Thymus (tissue), 11 donors: Measurements from ENCODE around the gene RASAL1. TPM values are rescaled to one million over a fixed set of nuclear protein-coding genes. Genes with fewer than 3 reads are reported as not detected.

Experiments
- DNase-seq, 9 donors: peaks; one replicate each; pipeline ENCODE4 v3.0.0-alpha.2; 2013; ENCODE audit warnings: low spot score in 9 of 9, low read depth in 6 of 9, missing footprints in 1 of 9
- H3K27ac ChIP-seq, 2 donors: one replicate each; pipeline ENCODE4 v1.5.1; 2013; ENCODE audit warnings: control low read depth in 1 of 2, low read depth in 1 of 2, low read length in 1 of 2, mild to moderate bottlenecking in 1 of 2, moderate library complexity in 1 of 2
- H3K27me3 ChIP-seq, 2 donors: one replicate each; pipeline ENCODE4 v1.5.1; 2013; ENCODE audit warnings: low read length in 1 of 2; ENCODE audit not compliant: control insufficient read depth in 2 of 2, insufficient read depth in 1 of 2
- H3K36me3 ChIP-seq, 2 donors: one replicate each; pipeline ENCODE4 v1.5.1; 2013; ENCODE audit warnings: low read length in 1 of 2, mild to moderate bottlenecking in 1 of 2, moderate library complexity in 1 of 2; ENCODE audit not compliant: control insufficient read depth in 2 of 2, insufficient read depth in 2 of 2
- H3K4me1 ChIP-seq, 2 donors: one replicate each; pipeline ENCODE4 v1.5.1; 2013; ENCODE audit warnings: low read length in 2 of 2; ENCODE audit not compliant: control insufficient read depth in 2 of 2, insufficient read depth in 2 of 2
- H3K4me3 ChIP-seq, 2 donors: one replicate each; pipeline ENCODE4 v1.5.1; 2013; ENCODE audit warnings: low read length in 2 of 2, control low read depth in 1 of 2, mild to moderate bottlenecking in 1 of 2
- H3K9me3 ChIP-seq, 2 donors: one replicate each; pipeline ENCODE4 v1.5.1; 2013; ENCODE audit warnings: low read length in 1 of 2, mild to moderate bottlenecking in 1 of 2; ENCODE audit not compliant: control insufficient read depth in 2 of 2, insufficient read depth in 1 of 2
- WGBS: extraction: QIAGEN DNeasy Blood & Tissue Kit; methylation state at CpG from one replicate; pipeline ENCODE4 v1.1.7; 2013; 5-methylcytosine and 5-hydroxymethylcytosine counted together
- polyA plus RNA-seq: library from polyadenylated mRNA; stranded (reverse); fragments of 200-250 nt; gene quantifications from one replicate; pipeline ENCODE4 v1.2.3, GENCODE V29; 2013
- total RNA-seq: library from RNA; stranded (reverse); fragments of 120-200 nt; gene quantifications from one replicate; pipeline ENCODE4 v1.2.4, GENCODE V29; 2013
- donor health status: healthy.

The RASAL1 gene
- total and polyA plus RNA-seq, 2 donors, result 1.7 to 3.7 TPM

- 92% methylated on average over 12 of the region's 12 CpGs for WGBS
- Histone ChIP-seq H3K36me3 (no peaks in the 10 kb centered on the region), H3K27ac (no peak overlapping the region), H3K27me3 (peaks cover 0 to 16% of the 10 kb centered on the region in 2 donors), H3K4me1 (peaks cover 3 to 21% of the 10 kb centered on the region in 2 donors), H3K4me3 (no peak overlapping the region), H3K9me3 (no peaks in the 10 kb centered on the region)
- DNase-seq, result no peak
Measured at GRCh38 chr12:113137861-113138783, 2.6 kb upstream of the RASAL1 start.

GRCh38 chr12:113136990-113137511, 1.5 kb upstream of the RASAL1 start:
- no peaks in the 10 kb centered on the region for H3K9me3 ChIP-seq
- H3K4me3 ChIP-seq, result no peak overlapping the region
- 98% methylated on average over 6 of the region's 6 CpGs for WGBS
- DNase-seq, result no peak
- peaks cover 3 to 21% of the 10 kb centered on the region in 2 donors for H3K4me1 ChIP-seq
- H3K27me3 ChIP-seq, result peaks cover 0 to 16% of the 10 kb centered on the region in 2 donors
- no peaks in the 10 kb centered on the region for H3K36me3 ChIP-seq
- H3K27ac ChIP-seq, result no peak overlapping the region

- H3K4me3 ChIP-seq, result peak overlapping the region; percentile 0 to 35
- DNase-seq, result peak in 5 of 9 donors; percentile 45 to 83 (median 80)
- H3K27ac ChIP-seq, result peak overlapping the region; percentile 1 to 70
Measured at GRCh38 chr12:113136128-113136989, 798 bp upstream of the RASAL1 start.

GRCh38 chr12:113134521-113134951, 1.0 kb downstream of the RASAL1 start:
- no peaks in the 10 kb centered on the region for H3K36me3 ChIP-seq
- peaks cover 0 to 16% of the 10 kb centered on the region in 2 donors for H3K27me3 ChIP-seq
- no peak overlapping the region for H3K27ac ChIP-seq
- H3K4me3 ChIP-seq, result no peak overlapping the region
- DNase-seq, result no peak
- no peaks in the 10 kb centered on the region for H3K9me3 ChIP-seq
- peaks cover 5 to 27% of the 10 kb centered on the region in 2 donors for H3K4me1 ChIP-seq
- WGBS, result 72% methylated on average over 6 of the region's 6 CpGs

More at GRCh38 chr12:113136128-113136989, 798 bp upstream of the RASAL1 start:
- Histone ChIP-seq H3K27me3 (peaks cover 0 to 16% of the 10 kb centered on the region in 2 donors), H3K9me3 (no peaks in the 10 kb centered on the region), H3K4me1 (peaks cover 3 to 21% of the 10 kb centered on the region in 2 donors), H3K36me3 (no peaks in the 10 kb centered on the region)
- WGBS, result 42% methylated on average over 21 of the region's 21 CpGs

GRCh38 chr12:113134071-113134470, 1.5 kb downstream of the RASAL1 start:
- H3K27ac ChIP-seq, result no peak overlapping the region
- H3K4me1 ChIP-seq, result peaks cover 5 to 31% of the 10 kb centered on the region in 2 donors
- H3K9me3 ChIP-seq, result no peaks in the 10 kb centered on the region
- peaks cover 0 to 16% of the 10 kb centered on the region in 2 donors for H3K27me3 ChIP-seq
- DNase-seq, result no peak
- no peak overlapping the region for H3K4me3 ChIP-seq
- no peaks in the 10 kb centered on the region for H3K36me3 ChIP-seq
- WGBS, result 95% methylated on average over 2 of the region's 2 CpGs

- WGBS, result 95% methylated on average over 3 of the region's 3 CpGs
Measured at GRCh38 chr12:113133666-113134065, 1.9 kb downstream of the RASAL1 start.

GRCh38 chr12:113133036-113133435, 2.5 kb downstream of the RASAL1 start:
- no peak for DNase-seq
- Histone ChIP-seq H3K9me3 (no peaks in the 10 kb centered on the region), H3K36me3 (no peaks in the 10 kb centered on the region), H3K27ac (no peak overlapping the region), H3K4me1 (peaks cover 5 to 36% of the 10 kb centered on the region in 2 donors), H3K27me3 (peaks cover 0 to 16% of the 10 kb centered on the region in 2 donors), H3K4me3 (no peak overlapping the region)
- WGBS, result 93% methylated on average over 6 of the region's 6 CpGs

More at GRCh38 chr12:113133666-113134065, 1.9 kb downstream of the RASAL1 start:
- DNase-seq, result no peak
- H3K9me3 ChIP-seq, result no peaks in the 10 kb centered on the region
- H3K36me3 ChIP-seq, result no peaks in the 10 kb centered on the region
- H3K4me1 ChIP-seq, result peaks cover 5 to 35% of the 10 kb centered on the region in 2 donors
- H3K4me3 ChIP-seq, result no peak overlapping the region
- peaks cover 0 to 16% of the 10 kb centered on the region in 2 donors for H3K27me3 ChIP-seq
- H3K27ac ChIP-seq, result no peak overlapping the region

- Histone ChIP-seq H3K4me3 (no peak overlapping the region), H3K9me3 (no peaks in the 10 kb centered on the region), H3K27me3 (peaks cover 0 to 16% of the 10 kb centered on the region in 2 donors), H3K27ac (no peak overlapping the region), H3K4me1 (peaks cover 6 to 46% of the 10 kb centered on the region in 2 donors), H3K36me3 (no peaks in the 10 kb centered on the region)
- DNase-seq, result no peak
- WGBS, result 95% methylated on average over 1 of the region's 1 CpG
Measured at GRCh38 chr12:113131556-113131955, 4.0 kb downstream of the RASAL1 start.
